Fibroblast of the conjunctiva (primary cell): ENCODE results near the gene PLXNA3.
A peak's percentile ranks its signal among the peaks of the same experiment; 100 is the strongest.

Experiments
- DNase-seq: peaks from one replicate; pipeline ENCODE4 v3.0.0-alpha.2; 2010; ENCODE audit warnings: low read depth

The PLXNA3 gene

GRCh38 chrX:154435171-154435733 is 22.8 kb upstream of the PLXNA3 start:
- no peak for DNase-seq

- DNase-seq: no peak
These were observed 21.6 kb upstream of the PLXNA3 start for GRCh38 chrX:154436374-154436982.

GRCh38 chrX:154436983-154437752 is 20.9 kb upstream of the PLXNA3 start, which contains the start of gene GDI1:
Gene GDI1, plus strand, starts transcription at chrX:154437154. Its CDS starts 101 bp downstream, at chrX:154437255.
- no peak for DNase-seq

- DNase-seq: no peak
These were observed 19.8 kb upstream of the PLXNA3 start for GRCh38 chrX:154437971-154438893.

- no peak for DNase-seq
These were observed 18.2 kb upstream of the PLXNA3 start for GRCh38 chrX:154439841-154440240.

GRCh38 chrX:154440623-154441357 is 17.3 kb upstream of the PLXNA3 start:
- no peak for DNase-seq

- DNase-seq: no peak
These were observed 16.5 kb upstream of the PLXNA3 start for GRCh38 chrX:154441564-154441963.

- DNase-seq: no peak
These were observed 15.9 kb upstream of the PLXNA3 start for GRCh38 chrX:154441984-154442707.

- no peak for DNase-seq
These were observed 14.6 kb upstream of the PLXNA3 start for GRCh38 chrX:154443479-154443910.

- DNase-seq: peak; percentile 8
These were observed 13.9 kb upstream of the PLXNA3 start, which contains the start of gene FAM50A for GRCh38 chrX:154443992-154444754. Gene FAM50A, plus strand, starts transcription at chrX:154444141. Its CDS starts 95 bp downstream, at chrX:154444236.

- DNase-seq: no peak
These were observed 13.3 kb upstream of the PLXNA3 start for GRCh38 chrX:154444755-154445246.

- DNase-seq: no peak
These were observed 12.3 kb upstream of the PLXNA3 start for GRCh38 chrX:154445776-154446175.

- DNase-seq: no peak
These were observed 11.7 kb upstream of the PLXNA3 start for GRCh38 chrX:154446430-154446829.

- no peak for DNase-seq
These were observed 9.6 kb upstream of the PLXNA3 start for GRCh38 chrX:154448484-154448883.

GRCh38 chrX:154449618-154450017 is 8.5 kb upstream of the PLXNA3 start:
- no peak for DNase-seq

GRCh38 chrX:154450312-154450711 is 7.8 kb upstream of the PLXNA3 start:
- no peak for DNase-seq

GRCh38 chrX:154452823-154453222 is 5.3 kb upstream of the PLXNA3 start:
- no peak for DNase-seq

GRCh38 chrX:154457491-154458115 is 478 bp upstream of the PLXNA3 start:
- DNase-seq: no peak
